H9 (cell line): ENCODE results near the gene SQOR. TPM values are rescaled to one million over a fixed set of nuclear protein-coding genes. Genes with fewer than 3 reads are reported as not detected.

Experiments
- DNase-seq: peaks from one replicate; pipeline ENCODE4 v3.0.0-alpha.2; 2017
- H2AFZ ChIP-seq: one replicate; pipeline ENCODE4 v1.6.1; 2013; ENCODE audit warnings: mild to moderate bottlenecking, low read length, control low read depth, moderate library complexity
- H2AK5ac ChIP-seq: 2 replicates; pipeline ENCODE4 v1.6.1; 2013; ENCODE audit warnings: low read length, control low read depth, mixed read lengths; ENCODE audit not compliant: insufficient read length
- H2BK120ac ChIP-seq: one replicate; pipeline ENCODE4 v1.6.1; 2013; ENCODE audit warnings: low read depth, mild to moderate bottlenecking, low read length, control low read depth, inconsistent platforms; ENCODE audit not compliant: poor library complexity, severe bottlenecking
- H2BK12ac ChIP-seq: 2 replicates; pipeline ENCODE4 v1.6.1; 2013; ENCODE audit warnings: low read length, control low read depth, mixed read lengths, low read depth; ENCODE audit not compliant: insufficient read length
- H2BK15ac ChIP-seq: 2 replicates; pipeline ENCODE4 v1.6.1; 2013; ENCODE audit warnings: low read depth, low read length, control low read depth
- H2BK20ac ChIP-seq: one replicate; pipeline ENCODE4 v1.6.1; 2013; ENCODE audit warnings: low read depth, mild to moderate bottlenecking, low read length, control low read depth, inconsistent platforms; ENCODE audit not compliant: poor library complexity, severe bottlenecking
- H2BK5ac ChIP-seq: 2 replicates; pipeline ENCODE4 v1.6.1; 2013; ENCODE audit warnings: low read length, control low read depth, mixed read lengths; ENCODE audit not compliant: insufficient read length
- H3K14ac ChIP-seq: 2 replicates; pipeline ENCODE4 v1.6.1; 2013; ENCODE audit warnings: low read length, control low read depth; ENCODE audit not compliant: insufficient read depth
- H3K18ac ChIP-seq: 2 replicates; pipeline ENCODE4 v1.6.1; 2013; ENCODE audit warnings: low read depth, mild to moderate bottlenecking, mixed read lengths, low read length, control low read depth; ENCODE audit not compliant: insufficient read length
- H3K23ac ChIP-seq: 2 replicates; pipeline ENCODE4 v1.6.1; 2013; ENCODE audit warnings: low read length, control low read depth, mixed read lengths, low read depth; ENCODE audit not compliant: insufficient read length
- H3K23me2 ChIP-seq: 2 replicates; pipeline ENCODE4 v1.6.1; 2013; ENCODE audit warnings: low read depth, mild to moderate bottlenecking, mixed read lengths, low read length, control low read depth; ENCODE audit not compliant: insufficient read length, poor library complexity, severe bottlenecking
- H3K27ac ChIP-seq: 2 replicates; pipeline ENCODE4 v1.5.1; 2013; ENCODE audit warnings: low read length, control low read depth, mixed read lengths, low read depth; ENCODE audit not compliant: insufficient read length
- H3K27me3 ChIP-seq: 2 replicates; pipeline ENCODE4 v1.6.1; 2013; ENCODE audit warnings: low read length, control low read depth, inconsistent platforms; ENCODE audit not compliant: insufficient read depth
- H3K4ac ChIP-seq: 2 replicates; pipeline ENCODE4 v1.6.1; 2013; ENCODE audit warnings: low read depth, mild to moderate bottlenecking, control low read depth, inconsistent platforms, low read length, moderate library complexity
- H3K4me1 ChIP-seq: 2 replicates; pipeline ENCODE4 v1.6.1; 2013; ENCODE audit warnings: low read length, control low read depth, inconsistent platforms; ENCODE audit not compliant: insufficient read depth
- H3K4me2 ChIP-seq: 2 replicates; pipeline ENCODE4 v1.6.1; 2013; ENCODE audit warnings: low read length, control low read depth, mixed read lengths; ENCODE audit not compliant: insufficient read length, insufficient read depth
- H3K56ac ChIP-seq: 2 replicates; pipeline ENCODE4 v1.6.1; 2013; ENCODE audit warnings: low read depth, mild to moderate bottlenecking, mixed read lengths, low read length, control low read depth; ENCODE audit not compliant: insufficient read length
- H3K79me1 ChIP-seq: 2 replicates; pipeline ENCODE4 v1.6.1; 2013; ENCODE audit warnings: low read depth, mild to moderate bottlenecking, moderate library complexity, low read length, control low read depth, inconsistent platforms; ENCODE audit not compliant: insufficient read depth, poor library complexity, severe bottlenecking
- H3K79me2 ChIP-seq: 2 replicates; pipeline ENCODE4 v1.6.1; 2013; ENCODE audit warnings: low read length, control low read depth, inconsistent platforms; ENCODE audit not compliant: insufficient read depth
- H3K9ac ChIP-seq: 2 replicates; pipeline ENCODE4 v1.6.1; 2013; ENCODE audit warnings: low read length, control low read depth, mixed read lengths; ENCODE audit not compliant: insufficient read length; ENCODE audit errors: extremely low read depth
- H3K9me3 ChIP-seq: one replicate; pipeline ENCODE4 v1.6.1; 2013; ENCODE audit warnings: low read depth, low read length, inconsistent platforms; ENCODE audit not compliant: control insufficient read depth
- H3T11ph ChIP-seq: one replicate; pipeline ENCODE4 v1.6.1; 2013; ENCODE audit warnings: mild to moderate bottlenecking, low read length, control low read depth, inconsistent platforms
- H4K20me1 ChIP-seq: one replicate; pipeline ENCODE4 v1.6.1; 2013; ENCODE audit not compliant: control insufficient read depth, insufficient read length, insufficient read depth
- H4K5ac ChIP-seq: 2 replicates; pipeline ENCODE4 v1.6.1; 2013; ENCODE audit warnings: low read depth, mild to moderate bottlenecking, mixed read lengths, low read length, control low read depth; ENCODE audit not compliant: insufficient read length
- H4K8ac ChIP-seq: replicated peaks from 2 replicates; pipeline ENCODE4 v1.6.1; 2013; ENCODE audit warnings: low read length, control low read depth, mixed read lengths, low read depth; ENCODE audit not compliant: insufficient read length
- H4K91ac ChIP-seq: 2 replicates; pipeline ENCODE4 v1.6.1; 2013; ENCODE audit warnings: low read depth, mild to moderate bottlenecking, moderate library complexity, mixed read lengths, low read length, control low read depth; ENCODE audit not compliant: insufficient read length
- H3K27ac Mint-ChIP-seq, 3 experiments: 2 replicates in 2 of 3; 3 replicates in 1 of 3; pipeline ENCODE4 v1.8.0; 2020 to 2021; ENCODE audit warnings: mixed read lengths in 3 of 3, mild to moderate bottlenecking in 1 of 3, moderate library complexity in 1 of 3
- H3K27me3 Mint-ChIP-seq: 2 replicates; pipeline ENCODE4 v1.8.0; 2021; ENCODE audit warnings: low read depth, mild to moderate bottlenecking, moderate library complexity, mixed read lengths
- H3K36me3 Mint-ChIP-seq, 3 experiments: 2 replicates in 2 of 3; 3 replicates in 1 of 3; pipeline ENCODE4 v1.8.0; 2020 to 2021; ENCODE audit warnings: low read depth in 3 of 3, mixed read lengths in 3 of 3; ENCODE audit not compliant: insufficient read depth in 1 of 3
- H3K4me1 Mint-ChIP-seq, 2 experiments: 2 replicates each; pipeline ENCODE4 v1.8.0; 2020; ENCODE audit warnings: mixed read lengths in 2 of 2
- H3K4me3 Mint-ChIP-seq, 2 experiments: 2 replicates in 1 of 2; 3 replicates in 1 of 2; pipeline ENCODE4 v1.8.0; 2020 to 2021; ENCODE audit warnings: mild to moderate bottlenecking in 2 of 2, mixed read lengths in 2 of 2, moderate library complexity in 1 of 2
- H3K9me3 Mint-ChIP-seq, 2 experiments: 2 replicates in 1 of 2; 3 replicates in 1 of 2; pipeline ENCODE4 v1.8.0; 2020; ENCODE audit warnings: mild to moderate bottlenecking in 2 of 2, mixed read lengths in 2 of 2, moderate library complexity in 1 of 2
- WGBS: extraction: QIAGEN DNeasy Blood & Tissue Kit; methylation state at CpG from one replicate; pipeline ENCODE4 v1.1.7; 2013; ENCODE audit warnings: missing lambda C conversion rate, low lambda C conversion rate, mixed read lengths; ENCODE audit not compliant: insufficient read length; ENCODE audit errors: extremely low coverage; 5-methylcytosine and 5-hydroxymethylcytosine counted together
- total RNA-seq: library from RNA; stranded (reverse); gene quantifications from 2 replicates; pipeline ENCODE4 v1.2.1, GENCODE V29; 2021
- TF ChIP-seq, protein P1 (sequence below): fragments of 200-600 bp; sonication (generic); conservative IDR thresholded peaks from 3 replicates; pipeline ENCODE4 v1.8.0; 2021; ENCODE audit warnings: antibody characterized with exemption, mild to moderate bottlenecking

Gene SQOR
- total RNA-seq, 1 experiment from 2014 or later = 0.17 TPM

DNA sequence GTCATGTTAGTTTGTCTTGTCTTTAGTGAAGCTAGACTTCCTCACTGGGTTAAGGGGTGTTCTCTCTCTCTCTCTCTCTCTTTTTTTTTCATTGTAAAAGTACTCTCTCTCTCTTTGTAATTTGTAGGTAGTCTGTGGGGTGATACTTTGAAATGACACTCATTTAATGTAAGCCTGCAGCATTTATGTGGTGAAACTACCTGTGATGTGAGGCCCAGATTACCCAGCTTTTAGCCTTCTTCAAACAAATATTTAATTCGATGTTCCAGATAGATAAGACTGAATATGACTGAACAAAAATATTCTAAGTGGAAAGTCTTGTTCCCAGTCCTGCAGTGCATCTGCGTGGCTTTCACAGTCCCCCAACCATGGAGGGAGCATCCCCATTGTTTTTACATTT is 49.7 kb downstream of the SQOR start:
- H3K9me3 Mint-ChIP-seq = no peaks in the 10 kb centered on the region

More for the DNA sequence above, 49.7 kb downstream of the SQOR start:
- no CpG with 5 or more reads among the region's 2 CpGs for WGBS
- H3K27me3 ChIP-seq = no peaks in the 10 kb centered on the region
- H3K18ac ChIP-seq = no peak overlapping the region
- H3K23ac ChIP-seq = no peak overlapping the region
- H3K27ac ChIP-seq = no peak overlapping the region
- Mint-ChIP-seq H3K4me1 (no peaks in the 10 kb centered on the region), H3K27ac (no peak overlapping the region), H3K36me3 (no peaks in the 10 kb centered on the region), H3K4me3 (no peak overlapping the region), H3K27me3 (peaks cover 2% of the 10 kb centered on the region; the same call in 1 of the 2 replicates)
- H2AK5ac ChIP-seq = no peak overlapping the region
- H3K14ac ChIP-seq = no peak overlapping the region
- no peak overlapping the region for H3K4me2 ChIP-seq
- no peak overlapping the region for H3K56ac ChIP-seq
- no peaks in the 10 kb centered on the region for H3K79me2 ChIP-seq
- H3K4me1 ChIP-seq = no peaks in the 10 kb centered on the region
- H4K8ac ChIP-seq = no peak overlapping the region
- no peak overlapping the region for H2BK15ac ChIP-seq
- no peak overlapping the region for H2BK20ac ChIP-seq
- H3K4ac ChIP-seq = no peak overlapping the region
- TF ChIP-seq, protein P1, sequence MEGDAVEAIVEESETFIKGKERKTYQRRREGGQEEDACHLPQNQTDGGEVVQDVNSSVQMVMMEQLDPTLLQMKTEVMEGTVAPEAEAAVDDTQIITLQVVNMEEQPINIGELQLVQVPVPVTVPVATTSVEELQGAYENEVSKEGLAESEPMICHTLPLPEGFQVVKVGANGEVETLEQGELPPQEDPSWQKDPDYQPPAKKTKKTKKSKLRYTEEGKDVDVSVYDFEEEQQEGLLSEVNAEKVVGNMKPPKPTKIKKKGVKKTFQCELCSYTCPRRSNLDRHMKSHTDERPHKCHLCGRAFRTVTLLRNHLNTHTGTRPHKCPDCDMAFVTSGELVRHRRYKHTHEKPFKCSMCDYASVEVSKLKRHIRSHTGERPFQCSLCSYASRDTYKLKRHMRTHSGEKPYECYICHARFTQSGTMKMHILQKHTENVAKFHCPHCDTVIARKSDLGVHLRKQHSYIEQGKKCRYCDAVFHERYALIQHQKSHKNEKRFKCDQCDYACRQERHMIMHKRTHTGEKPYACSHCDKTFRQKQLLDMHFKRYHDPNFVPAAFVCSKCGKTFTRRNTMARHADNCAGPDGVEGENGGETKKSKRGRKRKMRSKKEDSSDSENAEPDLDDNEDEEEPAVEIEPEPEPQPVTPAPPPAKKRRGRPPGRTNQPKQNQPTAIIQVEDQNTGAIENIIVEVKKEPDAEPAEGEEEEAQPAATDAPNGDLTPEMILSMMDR = no peak
- no peak overlapping the region for H4K91ac ChIP-seq
- no peak overlapping the region for H3T11ph ChIP-seq
- no peak overlapping the region for H3K9ac ChIP-seq
- H2BK12ac ChIP-seq = no peak overlapping the region
- no peaks in the 10 kb centered on the region for H3K9me3 ChIP-seq
- no peak overlapping the region for H2BK5ac ChIP-seq
- H2AFZ ChIP-seq = no peak overlapping the region
- H4K5ac ChIP-seq = no peak overlapping the region
- H4K20me1 ChIP-seq = no peaks in the 10 kb centered on the region
- H2BK120ac ChIP-seq = no peak overlapping the region
- no peak for DNase-seq
- H3K23me2 ChIP-seq = no peaks in the 10 kb centered on the region
- H3K79me1 ChIP-seq = no peaks in the 10 kb centered on the region
